ENCODE data around the gene CDKL2. TPM values are rescaled to one million over a fixed set of nuclear protein-coding genes. Genes with fewer than 3 reads are reported as not detected.

Gene CDKL2
- total RNA-seq, 3 donors from 2014 or later (not counting 1 experiment from before 2014, with no cell fraction given): 0.19 to 0.63 (median 0.32) TPM

DNA sequence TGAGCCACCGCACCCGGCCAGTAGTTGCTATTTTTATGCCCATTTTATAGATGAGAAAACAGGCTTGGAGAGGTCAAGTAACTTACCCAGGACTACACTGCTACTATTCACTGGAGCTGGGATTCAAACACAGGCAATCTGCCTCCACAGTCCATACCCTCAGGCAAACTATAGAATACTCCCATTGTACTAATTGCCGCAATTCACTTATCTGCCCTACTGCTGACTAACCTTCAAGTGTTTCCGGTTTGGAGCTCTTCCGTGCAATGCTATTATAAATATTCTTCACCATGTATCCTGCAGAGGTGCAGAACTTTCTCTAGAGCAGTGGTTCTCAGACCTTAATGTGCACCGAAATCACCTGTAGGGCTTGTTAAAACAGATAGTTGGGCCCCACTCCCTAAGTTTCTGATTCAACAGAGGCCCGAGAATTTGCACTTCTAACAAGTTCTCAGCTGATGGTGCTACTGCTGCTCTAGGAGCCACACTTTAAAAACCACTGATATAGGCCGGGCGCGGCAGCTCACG is 44.7 kb upstream of the CDKL2 start:
- Histone ChIP-seq H3K4me1 (ENCODE audit: control insufficient read depth, insufficient read depth, low read length) (peaks cover 6% of the 10 kb centered on the region), H3K4me3 (ENCODE audit: low read length) (no peak overlapping the region), H3K36me3 (ENCODE audit: control insufficient read depth, insufficient read depth, low read length) (no peaks in the 10 kb centered on the region), H3K27ac (ENCODE audit: low read length) (no peak overlapping the region), H3K9me3 (ENCODE audit: control insufficient read depth, insufficient read depth, low read length) (no peaks in the 10 kb centered on the region), H3K27me3 (ENCODE audit: control insufficient read depth, insufficient read depth, low read length) (no peaks in the 10 kb centered on the region)
- no peak for DNase-seq
- H3K4me3 Mint-ChIP-seq: peak overlapping the region; percentile 40
- no peaks in the 10 kb centered on the region for H3K9me3 Mint-ChIP-seq
- peak overlapping the region in 1 of 2 donors; percentile 36 for H3K27ac Mint-ChIP-seq
- no peaks in the 10 kb centered on the region for H3K27me3 Mint-ChIP-seq (ENCODE audit: low read depth in 2 of 2)
- H3K36me3 Mint-ChIP-seq: no peaks in the 10 kb centered on the region
- TF ChIP-seq, protein P1, sequence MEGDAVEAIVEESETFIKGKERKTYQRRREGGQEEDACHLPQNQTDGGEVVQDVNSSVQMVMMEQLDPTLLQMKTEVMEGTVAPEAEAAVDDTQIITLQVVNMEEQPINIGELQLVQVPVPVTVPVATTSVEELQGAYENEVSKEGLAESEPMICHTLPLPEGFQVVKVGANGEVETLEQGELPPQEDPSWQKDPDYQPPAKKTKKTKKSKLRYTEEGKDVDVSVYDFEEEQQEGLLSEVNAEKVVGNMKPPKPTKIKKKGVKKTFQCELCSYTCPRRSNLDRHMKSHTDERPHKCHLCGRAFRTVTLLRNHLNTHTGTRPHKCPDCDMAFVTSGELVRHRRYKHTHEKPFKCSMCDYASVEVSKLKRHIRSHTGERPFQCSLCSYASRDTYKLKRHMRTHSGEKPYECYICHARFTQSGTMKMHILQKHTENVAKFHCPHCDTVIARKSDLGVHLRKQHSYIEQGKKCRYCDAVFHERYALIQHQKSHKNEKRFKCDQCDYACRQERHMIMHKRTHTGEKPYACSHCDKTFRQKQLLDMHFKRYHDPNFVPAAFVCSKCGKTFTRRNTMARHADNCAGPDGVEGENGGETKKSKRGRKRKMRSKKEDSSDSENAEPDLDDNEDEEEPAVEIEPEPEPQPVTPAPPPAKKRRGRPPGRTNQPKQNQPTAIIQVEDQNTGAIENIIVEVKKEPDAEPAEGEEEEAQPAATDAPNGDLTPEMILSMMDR (IDR thresholded peaks at IDR 0.05): no peak
- peaks cover 32 to 39% of the 10 kb centered on the region in 2 donors for H3K4me1 Mint-ChIP-seq
- WGBS (ENCODE audit: insufficient coverage): 96% methylated on average over 11 of the region's 11 CpGs
- intact Hi-C loops (cut with micrococcal nuclease): no loop called here
- ATAC-seq: no peak

DNA sequence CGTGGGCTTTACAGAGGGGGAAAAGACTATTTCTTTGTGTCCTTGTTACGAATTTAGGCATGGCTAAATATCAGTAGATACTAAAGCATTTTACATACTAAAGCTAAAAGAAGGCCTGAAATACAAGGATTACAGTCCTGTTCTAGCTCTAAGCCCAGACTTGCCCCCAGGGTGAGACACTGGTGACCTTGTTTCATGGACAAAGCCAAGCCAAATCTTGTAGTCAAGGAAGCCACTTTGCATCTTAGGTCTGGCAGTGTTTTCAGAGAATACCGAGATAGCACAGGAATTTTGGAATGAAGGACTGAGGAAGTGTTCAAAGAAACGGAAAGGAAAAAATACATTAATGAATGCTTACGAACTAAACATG is 43.6 kb upstream of the CDKL2 start:
- 72% methylated on average over 4 of the region's 5 CpGs for WGBS (ENCODE audit: insufficient coverage)
- H3K4me3 ChIP-seq (ENCODE audit: low read length): peak overlapping the region; percentile 74
- H3K27me3 ChIP-seq (ENCODE audit: control insufficient read depth, insufficient read depth, low read length): no peaks in the 10 kb centered on the region
- Mint-ChIP-seq H3K36me3 (no peaks in the 10 kb centered on the region), H3K4me3 (peak overlapping the region; percentile 98), H3K4me1 (peaks cover 41 to 47% of the 10 kb centered on the region in 2 donors), H3K9me3 (no peaks in the 10 kb centered on the region), H3K27ac (peak overlapping the region; percentile 98 to 99), H3K27me3 (ENCODE audit: low read depth in 2 of 2) (no peaks in the 10 kb centered on the region)
- H3K9me3 ChIP-seq (ENCODE audit: control insufficient read depth, insufficient read depth, low read length): no peaks in the 10 kb centered on the region
- H3K36me3 ChIP-seq (ENCODE audit: control insufficient read depth, insufficient read depth, low read length): no peaks in the 10 kb centered on the region
- H3K27ac ChIP-seq (ENCODE audit: low read length): peak overlapping the region; percentile 94
- TF ChIP-seq, protein P1 (IDR thresholded peaks at IDR 0.05): no peak
- intact Hi-C loops (cut with micrococcal nuclease): loop anchor here (1.0 to 5.0 kb wide), 5 partner anchors 13 to 160 kb away; partner anchors contain the start of genes CDKL2, RCHY1, THAP6 and USO1
- H3K4me1 ChIP-seq (ENCODE audit: control insufficient read depth, insufficient read depth, low read length): peaks cover 6% of the 10 kb centered on the region
- ATAC-seq: no peak
- DNase-seq: no peak

DNA sequence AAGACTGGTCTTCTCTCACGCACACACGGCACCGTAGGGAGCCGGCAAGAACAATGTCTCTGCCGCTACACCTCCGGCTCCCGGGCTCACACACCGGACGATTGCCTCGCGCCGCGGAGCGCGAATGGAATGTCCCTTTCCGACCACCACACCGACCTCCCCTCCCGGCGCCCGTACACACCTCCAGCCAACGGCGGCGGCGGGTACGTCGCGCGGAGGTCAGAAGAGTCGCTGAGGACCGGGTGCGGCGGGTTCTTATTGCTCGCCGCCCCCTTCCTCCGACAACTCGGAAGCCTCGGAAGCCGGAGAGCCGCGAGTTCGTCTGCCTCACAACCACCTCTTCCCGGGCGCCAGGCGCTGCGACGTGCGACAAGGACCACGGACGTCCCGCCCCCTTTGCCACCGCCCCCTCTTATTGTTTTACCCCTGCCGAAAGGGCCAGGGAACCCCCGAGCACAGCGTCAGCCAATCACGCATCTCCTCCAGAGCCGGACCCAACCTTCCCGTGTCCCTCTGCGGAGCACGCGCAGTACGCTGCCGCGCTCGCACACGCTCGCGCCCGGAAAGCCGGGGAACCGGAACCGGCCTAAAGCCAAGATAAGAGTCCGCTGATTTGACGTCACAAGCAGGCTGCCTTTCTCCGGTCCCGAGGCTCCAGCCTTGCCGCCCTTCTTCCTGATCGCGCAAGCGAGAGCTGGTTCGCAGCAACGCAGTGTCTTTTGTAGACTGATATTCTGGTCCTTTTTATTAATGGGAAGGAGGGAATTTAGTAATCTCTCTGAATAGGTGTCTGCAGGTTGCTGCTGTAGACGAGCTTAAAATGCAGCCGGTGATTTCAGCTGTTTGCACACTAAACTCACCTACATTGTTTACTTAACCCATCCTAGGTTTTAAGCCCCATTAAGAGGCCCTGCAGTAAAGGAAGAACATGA is 43.0 kb upstream of the CDKL2 start, which contains the start of gene G3BP2:
G3BP2 (minus strand) TSS at position 385 of the 932 bp plus-strand sequence. CDS start 11,386 bp downstream, outside the sequence.
- Mint-ChIP-seq H3K27me3 (ENCODE audit: low read depth in 2 of 2) (no peaks in the 10 kb centered on the region), H3K27ac (peak within 1 kb of the TSS; percentile 98 to 99), H3K36me3 (no peaks in the 10 kb centered on the region), H3K9me3 (no peaks in the 10 kb centered on the region), H3K4me1 (peaks cover 48 to 54% of the 10 kb centered on the region in 2 donors), H3K4me3 (peak within 1 kb of the TSS; percentile 98)
- Histone ChIP-seq H3K27ac (ENCODE audit: low read length) (peak within 1 kb of the TSS; percentile 94), H3K4me1 (ENCODE audit: control insufficient read depth, insufficient read depth, low read length) (peaks cover 6% of the 10 kb centered on the region), H3K27me3 (ENCODE audit: control insufficient read depth, insufficient read depth, low read length) (no peaks in the 10 kb centered on the region), H3K36me3 (ENCODE audit: control insufficient read depth, insufficient read depth, low read length) (no peaks in the 10 kb centered on the region), H3K4me3 (ENCODE audit: low read length) (peak within 1 kb of the TSS; percentile 74), H3K9me3 (ENCODE audit: control insufficient read depth, insufficient read depth, low read length) (no peaks in the 10 kb centered on the region)
- intact Hi-C loops (cut with micrococcal nuclease): loop anchor here (1.0 to 5.0 kb wide), 5 partner anchors 14 to 159 kb away; partner anchors contain the start of genes CDKL2, RCHY1, THAP6 and USO1
- under 1% methylated on average over 80 of the region's 83 CpGs for WGBS (ENCODE audit: insufficient coverage)
- TF ChIP-seq, protein P1 (IDR thresholded peaks at IDR 0.05): no peak
- DNase-seq (peak; percentile 92 to 100), ATAC-seq (peak; percentile 92 to 98 (median 94))

Data from natural killer cell (primary cell).